ENCODE measurements around the gene RALBP1.

GRCh38 chr18:9477509-9477908 lies 2.2 kb downstream of the RALBP1 start:
- TF ChIP-seq POLR2A (IDR thresholded peaks at IDR 0.05; ENCODE audit: extremely low read depth, insufficient read length) (no peak), CTCF (IDR thresholded peaks at IDR 0.05; ENCODE audit: low read depth, low read length) (no peak), MYC (IDR thresholded peaks at IDR 0.05; ENCODE audit: low read depth, low read length) (no peak)
